Measurements from ENCODE around the gene PTX4. TPM values are rescaled to one million over a fixed set of nuclear protein-coding genes. Genes with fewer than 3 reads are reported as not detected.

Gene PTX4
- total and polyA plus RNA-seq, 2 experiments from 2014 or later = not detected

- TF ChIP-seq CTCF (conservative IDR thresholded peaks at IDR 0.05; ENCODE audit: low read depth in 2 of 2) (no peak), JUNB (IDR thresholded peaks at IDR 0.05; ENCODE audit: unreplicated experiment) (no peak), EZH2phosphoT487 (IDR thresholded peaks at IDR 0.05; ENCODE audit: unreplicated experiment) (no peak), POLR2AphosphoS5 (IDR thresholded peaks at IDR 0.05; ENCODE audit: low read depth) (no peak; the same call in 1 of the 2 replicates), REST (IDR thresholded peaks at IDR 0.05; ENCODE audit: unreplicated experiment) (no peak), ZNF114 (CRISPR knock-in tag; IDR thresholded peaks at IDR 0.05) (no peak), ETS1 (IDR thresholded peaks at IDR 0.05) (no peak)
These were observed 20.8 kb upstream of the PTX4 start (continued) for GRCh38 chr16:1509307-1510221.

- Histone ChIP-seq H3K4me1 (ENCODE audit: insufficient read depth) (no peaks in the 10 kb centered on the region), H3F3A (replicated peaks; ENCODE audit: low read depth) (no peaks in the 10 kb centered on the region), H4K20me1 (replicated peaks; ENCODE audit: insufficient read depth) (peaks cover 4% of the 10 kb centered on the region; the same call in 1 of the 2 replicates), H3K4me3 (no peak overlapping the region), H3K27me3 (ENCODE audit: insufficient read depth) (no peaks in the 10 kb centered on the region), H3K4me2 (no peak overlapping the region), H2AFZ (no peak overlapping the region), H3K9me2 (ENCODE audit: insufficient read depth) (no peaks in the 10 kb centered on the region), H3K79me2 (replicated peaks; ENCODE audit: insufficient read depth) (no peaks in the 10 kb centered on the region), H3K27ac (ENCODE audit: low read depth) (no peak overlapping the region), H3K36me3 (ENCODE audit: insufficient read depth) (no peaks in the 10 kb centered on the region)
- Mint-ChIP-seq H3K27me3 (ENCODE audit: insufficient read depth, low read depth, poor library complexity) (peaks cover 10% of the 10 kb centered on the region), H3K36me3 (ENCODE audit: low read depth) (peaks cover 32% of the 10 kb centered on the region), H3K9me3 (peaks cover 9% of the 10 kb centered on the region; the same call in 1 of the 3 replicates), H3K4me1 (no peaks in the 10 kb centered on the region), H3K4me3 (no peak overlapping the region), H3K27ac (no peak overlapping the region)
- DNase-seq (ENCODE audit: low spot score) (no peak), ATAC-seq (no peak)
- no peak for TF ChIP-seq STAT1 (IDR thresholded peaks at IDR 0.05; ENCODE audit: unreplicated experiment)
- no peak for TF ChIP-seq ZNF462 (CRISPR knock-in tag; IDR thresholded peaks at IDR 0.05)
- no peak for TF ChIP-seq CREB1 (CRISPR knock-in tag; IDR thresholded peaks at IDR 0.05; ENCODE audit: low read depth)
- no peak for TF ChIP-seq POLR2AphosphoS5 (IDR thresholded peaks at IDR 0.05; ENCODE audit: low read depth)
These were observed 19.9 kb upstream of the PTX4 start for GRCh38 chr16:1508494-1509187.
